ENCODE results near the gene ZNF536.

GRCh38 chr19:30604657-30605056, 232.5 kb downstream of the ZNF536 start:
- TF ChIP-seq POLR2AphosphoS5 (IDR thresholded peaks at IDR 0.05), result no peak
- TF ChIP-seq CTCF (IDR thresholded peaks at IDR 0.05), result no peak
